Fibroblast of lung (primary cell): ENCODE measurements around the gene FHOD3. TPM values are rescaled to one million over a fixed set of nuclear protein-coding genes. Genes with fewer than 3 reads are reported as not detected.

ENCODE experiments used
- DNase-seq, 2 donors: peaks; one replicate each; pipeline versions ENCODE4 v3.0.0 to v3.0.0-alpha.2; 2010; ENCODE audit warnings: low read depth in 2 of 2
- H2AFZ ChIP-seq: 2 replicates; pipeline ENCODE4 v1.5.1; 2012; ENCODE audit warnings: low read length, control low read depth, inconsistent platforms
- H3K27ac ChIP-seq: 2 replicates; pipeline ENCODE4 v1.5.1; 2011; ENCODE audit warnings: low read length, control low read depth; ENCODE audit not compliant: insufficient read depth
- H3K27me3 ChIP-seq: 2 replicates; pipeline ENCODE4 v1.5.1; 2011; ENCODE audit warnings: mild to moderate bottlenecking, low read length; ENCODE audit not compliant: control insufficient read depth, insufficient read depth
- H3K36me3 ChIP-seq: 2 replicates; pipeline ENCODE4 v1.5.1; 2011; ENCODE audit warnings: low read length; ENCODE audit not compliant: control insufficient read depth, insufficient read depth
- H3K4me1 ChIP-seq: 2 replicates; pipeline ENCODE4 v1.5.1; 2011; ENCODE audit warnings: low read length; ENCODE audit not compliant: control insufficient read depth, insufficient read depth; ENCODE audit errors: extremely low read depth
- H3K4me2 ChIP-seq: 2 replicates; pipeline ENCODE4 v1.5.1; 2011; ENCODE audit warnings: low read length, control low read depth; ENCODE audit not compliant: insufficient read depth; ENCODE audit errors: extremely low read depth
- H3K4me3 ChIP-seq, 4 experiments: fragments of 200-600 bp in 1 of 4; sonication (generic) in 1 of 4; replicated peaks in 1 of 4; 2 replicates each; pipeline ENCODE4 v1.5.1; 2011 to 2016; ENCODE audit warnings: low read length in 4 of 4, low read depth in 3 of 4, mild to moderate bottlenecking in 3 of 4, control low read depth in 2 of 4, inconsistent platforms in 1 of 4, mixed read lengths in 1 of 4; ENCODE audit not compliant: insufficient read depth in 1 of 4; ENCODE audit errors: control extremely low read depth in 1 of 4
- H3K79me2 ChIP-seq: 2 replicates; pipeline ENCODE4 v1.5.1; 2012; ENCODE audit warnings: mild to moderate bottlenecking, low read length, inconsistent platforms; ENCODE audit not compliant: control insufficient read depth, insufficient read depth
- H3K9ac ChIP-seq: 2 replicates; pipeline ENCODE4 v1.5.1; 2011; ENCODE audit warnings: mild to moderate bottlenecking, low read length, control low read depth; ENCODE audit not compliant: insufficient read depth
- H3K9me3 ChIP-seq: 2 replicates; pipeline ENCODE4 v1.5.1; 2012; ENCODE audit warnings: low read depth, low read length; ENCODE audit not compliant: control insufficient read depth, insufficient read depth
- H4K20me1 ChIP-seq: 2 replicates; pipeline ENCODE4 v1.5.1; 2011; ENCODE audit warnings: low read length; ENCODE audit not compliant: control insufficient read depth, insufficient read depth; ENCODE audit errors: extremely low read depth
- EZH2 ChIP-seq: IDR thresholded peaks from 2 replicates; pipeline ENCODE4 v1.5.1; 2012; ENCODE audit warnings: low read length, control low read depth, mild to moderate bottlenecking; ENCODE audit errors: missing control alignments
- polyA plus RNA-seq, 2 donors: library from polyadenylated mRNA; depleted of rRNA in 1 of 2; stranded (reverse) in 1 of 2; unstranded in 1 of 2; fragments of >200 nt; gene quantifications; 2 replicates each; pipeline ENCODE4 v1.2.1, GENCODE V29; 2011 to 2012; ENCODE audit warnings: missing spikeins in 1 of 2
- total RNA-seq: library from RNA; depleted of rRNA; stranded (reverse); fragments of >200 nt; gene quantifications from 2 replicates; pipeline ENCODE4 v1.2.1, GENCODE V29; 2014
- TF ChIP-seq, protein P1 (sequence below), 2 donors: IDR thresholded peaks in 1 of 2; conservative IDR thresholded peaks in 1 of 2; 1 replicate in 1 of 2; 2 replicates in 1 of 2; pipeline ENCODE4 v1.5.1; 2011 to 2012; ENCODE audit warnings: low read length in 2 of 2, control low read depth in 1 of 2, inconsistent platforms in 1 of 2, low read depth in 1 of 2, mild to moderate bottlenecking in 1 of 2

FHOD3 gene
- total and polyA plus RNA-seq, 2 donors (not counting 1 experiment from before 2014, with no cell fraction given): 16.1 to 28.2 TPM

GRCh38 chr18:36442717-36443116 is 145.2 kb downstream of the FHOD3 start:
- Histone ChIP-seq H3K79me2 (no peaks in the 10 kb centered on the region), H3K27ac (no peak overlapping the region), H3K9ac (no peak overlapping the region), H3K36me3 (no peaks in the 10 kb centered on the region), H3K27me3 (no peaks in the 10 kb centered on the region), H3K9me3 (no peaks in the 10 kb centered on the region), H2AFZ (no peak overlapping the region), H4K20me1 (no peaks in the 10 kb centered on the region), H3K4me1 (peaks cover 5% of the 10 kb centered on the region), H3K4me2 (no peak overlapping the region), H3K4me3 (no peak overlapping the region)
- DNase-seq: no peak
- TF ChIP-seq, protein P1, sequence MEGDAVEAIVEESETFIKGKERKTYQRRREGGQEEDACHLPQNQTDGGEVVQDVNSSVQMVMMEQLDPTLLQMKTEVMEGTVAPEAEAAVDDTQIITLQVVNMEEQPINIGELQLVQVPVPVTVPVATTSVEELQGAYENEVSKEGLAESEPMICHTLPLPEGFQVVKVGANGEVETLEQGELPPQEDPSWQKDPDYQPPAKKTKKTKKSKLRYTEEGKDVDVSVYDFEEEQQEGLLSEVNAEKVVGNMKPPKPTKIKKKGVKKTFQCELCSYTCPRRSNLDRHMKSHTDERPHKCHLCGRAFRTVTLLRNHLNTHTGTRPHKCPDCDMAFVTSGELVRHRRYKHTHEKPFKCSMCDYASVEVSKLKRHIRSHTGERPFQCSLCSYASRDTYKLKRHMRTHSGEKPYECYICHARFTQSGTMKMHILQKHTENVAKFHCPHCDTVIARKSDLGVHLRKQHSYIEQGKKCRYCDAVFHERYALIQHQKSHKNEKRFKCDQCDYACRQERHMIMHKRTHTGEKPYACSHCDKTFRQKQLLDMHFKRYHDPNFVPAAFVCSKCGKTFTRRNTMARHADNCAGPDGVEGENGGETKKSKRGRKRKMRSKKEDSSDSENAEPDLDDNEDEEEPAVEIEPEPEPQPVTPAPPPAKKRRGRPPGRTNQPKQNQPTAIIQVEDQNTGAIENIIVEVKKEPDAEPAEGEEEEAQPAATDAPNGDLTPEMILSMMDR (conservative IDR thresholded peaks at IDR 0.05 in 1 of 2, IDR thresholded peaks at IDR 0.05 in 1 of 2; ENCODE audit: low read depth in 1 of 2, low read length in 2 of 2): no peak
- TF ChIP-seq EZH2: no peak

DNA sequence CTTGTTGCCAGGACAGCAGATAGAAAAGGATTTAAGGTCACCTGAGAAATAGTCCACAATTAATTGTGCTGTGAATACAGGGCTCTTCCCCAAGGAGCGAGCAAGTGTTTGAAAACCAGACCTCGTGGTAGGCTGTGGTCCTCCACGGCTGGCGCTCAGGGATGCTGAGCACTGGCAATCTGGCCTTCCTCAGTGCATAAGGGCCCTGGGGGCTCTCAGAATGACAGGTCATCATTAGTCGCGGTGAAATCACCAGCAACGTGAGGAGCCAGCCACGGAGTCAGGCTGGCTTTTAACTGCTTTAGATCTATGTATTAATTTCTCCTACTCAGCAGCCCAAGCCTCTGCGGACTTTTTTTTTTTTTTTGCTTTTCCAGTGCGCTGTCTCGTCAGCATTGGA is 148.5 kb downstream of the FHOD3 start:
- H3K4me2 ChIP-seq: no peak overlapping the region
- DNase-seq: peak in 1 of 2 donors; percentile 29

DNA sequence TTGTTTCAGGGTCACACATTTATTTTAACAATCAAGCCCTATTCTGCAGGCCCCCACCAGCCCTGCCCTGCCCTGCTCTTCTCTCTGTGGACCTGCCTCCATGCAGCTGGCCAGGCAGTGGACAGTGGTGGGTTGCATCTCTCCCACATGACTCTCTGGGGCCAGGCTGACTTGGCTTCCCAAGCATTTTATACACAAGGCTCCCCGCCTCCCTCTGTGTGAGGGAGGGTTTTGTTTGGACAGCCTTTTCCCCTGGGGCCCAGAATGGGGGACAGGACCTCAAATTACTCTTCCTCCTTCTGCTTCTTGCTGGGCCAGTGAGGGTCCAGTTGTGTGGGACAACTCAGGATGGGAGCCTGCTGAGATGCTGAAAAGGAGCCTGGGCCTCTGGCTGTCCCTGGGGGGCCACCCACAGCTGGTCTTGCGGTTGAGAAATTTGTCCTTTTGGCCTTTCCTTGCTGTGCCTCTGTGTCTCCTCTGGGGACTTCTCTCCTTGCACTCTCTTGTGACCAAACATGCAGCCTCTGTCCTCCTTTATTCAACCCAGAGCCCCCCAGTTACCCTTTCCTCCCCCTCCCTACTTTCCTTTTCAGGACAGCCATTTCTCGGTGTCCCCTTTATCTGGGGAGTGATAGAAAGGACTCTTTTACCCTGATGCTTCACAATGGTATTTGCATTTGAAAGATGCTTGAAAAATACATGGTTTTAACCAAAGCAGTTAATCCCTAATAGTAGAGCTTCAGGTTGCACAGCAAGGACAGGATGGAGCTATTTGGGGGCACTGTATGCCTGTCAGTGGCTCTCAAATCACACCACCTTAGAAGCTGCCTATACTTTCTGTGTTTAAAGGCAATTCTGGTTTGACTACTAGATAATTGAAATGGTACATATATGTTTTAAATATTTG is 151.1 kb downstream of the FHOD3 start:
- no peak overlapping the region for H3K9ac ChIP-seq
- H3K27ac ChIP-seq: no peak overlapping the region
- H2AFZ ChIP-seq: no peak overlapping the region
- no peak for DNase-seq
- no peaks in the 10 kb centered on the region for H4K20me1 ChIP-seq
- no peaks in the 10 kb centered on the region for H3K79me2 ChIP-seq
- no peaks in the 10 kb centered on the region for H3K9me3 ChIP-seq
- TF ChIP-seq, protein P1 (conservative IDR thresholded peaks at IDR 0.05 in 1 of 2, IDR thresholded peaks at IDR 0.05 in 1 of 2; ENCODE audit: low read depth in 1 of 2, low read length in 2 of 2): no peak
- peaks cover 2% of the 10 kb centered on the region for H3K4me1 ChIP-seq
- no peaks in the 10 kb centered on the region for H3K36me3 ChIP-seq
- H3K27me3 ChIP-seq: no peaks in the 10 kb centered on the region
- H3K4me3 ChIP-seq: no peak overlapping the region
- H3K4me2 ChIP-seq: no peak overlapping the region

More for the DNA sequence above, 148.5 kb downstream of the FHOD3 start:
- Histone ChIP-seq H4K20me1 (no peaks in the 10 kb centered on the region), H3K4me3 (no peak overlapping the region), H3K79me2 (no peaks in the 10 kb centered on the region), H3K9ac (no peak overlapping the region), H2AFZ (no peak overlapping the region), H3K9me3 (no peaks in the 10 kb centered on the region), H3K4me1 (peaks cover 3% of the 10 kb centered on the region), H3K27ac (no peak overlapping the region), H3K27me3 (no peaks in the 10 kb centered on the region), H3K36me3 (no peaks in the 10 kb centered on the region)
- TF ChIP-seq EZH2: no peak
- TF ChIP-seq, protein P1 (conservative IDR thresholded peaks at IDR 0.05 in 1 of 2, IDR thresholded peaks at IDR 0.05 in 1 of 2; ENCODE audit: low read depth in 1 of 2, low read length in 2 of 2): no peak
